K562 (cell line): ENCODE data around the gene TMEM92. TPM values are rescaled to one million over a fixed set of nuclear protein-coding genes. Genes with fewer than 3 reads are reported as not detected.
A peak's percentile ranks its signal among the peaks of the same experiment; 100 is the strongest.

ENCODE experiments used
- ATAC-seq: fragments of 200-7000 bp; cut with Tn5 transposase; 3 replicates; pipeline ENCODE4 v1.9.1; 2020; ENCODE audit warnings: moderate library complexity
- BruUV-seq: library from RNA; stranded (reverse); fragments of 400-500 nt; replicated peaks from 2 replicates; lab custom pipeline; 2021; lab: Mats Ljungman, UMichigan
- CTCF ChIA-PET: fragments of 300-600 bp; formaldehyde crosslinking; extraction: SDS; loops from one replicate; lab custom pipeline; 2021; ENCODE audit warnings: low intra/inter-chr PET ratio; lab: Yijun Ruan, JAX
- POLR2A ChIA-PET: fragments of 300-600, 350-650 bp; sonication (Branson Sonifier 250); formaldehyde crosslinking; extraction: SDS; loops from one replicate; lab custom pipeline; 2021; ENCODE audit warnings: antibody characterized with exemption, inconsistent platforms; lab: Yijun Ruan, JAX
- DNase-seq, 4 experiments: peaks; one replicate each; pipeline versions ENCODE4 v3.0.0 to v3.0.0-alpha.2; 2011 to 2018; ENCODE audit warnings: low spot score in 3 of 4, mixed read lengths in 3 of 4; ENCODE audit errors: extremely low read depth in 1 of 4
- FAIRE-seq: peaks from 2 replicates; lab custom pipeline; 2011; peaks lifted over from hg19 to GRCh38; lab: Jason Lieb, UNC
- H2AFZ ChIP-seq: 2 replicates; pipeline ENCODE4 v1.6.0; 2011; ENCODE audit warnings: low read depth, low read length, control low read depth, inconsistent platforms
- H3K27ac ChIP-seq: fragments of 200-600 bp; 3 replicates; pipeline ENCODE4 v1.8.0; 2011; ENCODE audit warnings: low read depth, mild to moderate bottlenecking, control low read depth, inconsistent platforms, low read length, moderate library complexity, mixed read lengths; ENCODE audit errors: extremely low read depth
- H3K27me3 ChIP-seq, 2 experiments: fragments of 300-600 bp in 1 of 2; 2 replicates in 1 of 2; 3 replicates in 1 of 2; pipeline versions ENCODE4 v1.6.0 to v1.8.0; 2011; ENCODE audit warnings: inconsistent platforms in 2 of 2, low read length in 2 of 2, mild to moderate bottlenecking in 1 of 2, mixed read lengths in 1 of 2, moderate library complexity in 1 of 2; ENCODE audit not compliant: control insufficient read depth in 2 of 2, insufficient read depth in 2 of 2
- H3K36me3 ChIP-seq: fragments of 300-600 bp; 3 replicates; pipeline ENCODE4 v1.8.0; 2011; ENCODE audit warnings: mild to moderate bottlenecking, low read length, inconsistent platforms; ENCODE audit not compliant: control insufficient read depth, insufficient read depth
- H3K4me1 ChIP-seq, 2 experiments: fragments of 200-600 bp in 1 of 2; replicated peaks in 1 of 2; 2 replicates in 1 of 2; 3 replicates in 1 of 2; pipeline versions ENCODE4 v1.5.1 to v1.8.0; 2011; ENCODE audit warnings: inconsistent platforms in 2 of 2, low read length in 2 of 2, mild to moderate bottlenecking in 1 of 2, mixed read lengths in 1 of 2, moderate library complexity in 1 of 2; ENCODE audit not compliant: control insufficient read depth in 2 of 2, insufficient read depth in 2 of 2
- H3K4me2 ChIP-seq: 2 replicates; pipeline ENCODE4 v1.6.1; 2011; ENCODE audit warnings: low read length, control low read depth, inconsistent platforms, mixed read lengths; ENCODE audit not compliant: insufficient read depth
- H3K4me3 ChIP-seq: fragments of 200-600 bp; sonication (generic), shearing (Covaris generic); 2 replicates; pipeline ENCODE4 v1.5.1; 2016; ENCODE audit warnings: control low read depth, inconsistent platforms
- H3K79me2 ChIP-seq: fragments of 200-600 bp; 3 replicates; pipeline ENCODE4 v1.8.0; 2011; ENCODE audit warnings: low read length, inconsistent platforms; ENCODE audit not compliant: control insufficient read depth, insufficient read depth
- H3K9ac ChIP-seq, 2 experiments: 2 replicates each; pipeline versions ENCODE4 v1.6.0 to v1.6.1; 2011; ENCODE audit warnings: low read depth in 2 of 2, low read length in 2 of 2, control low read depth in 1 of 2, inconsistent platforms in 1 of 2, mild to moderate bottlenecking in 1 of 2, mixed read lengths in 1 of 2; ENCODE audit not compliant: insufficient read depth in 1 of 2
- H3K9me1 ChIP-seq: one replicate; pipeline ENCODE4 v1.6.0; 2011; ENCODE audit warnings: inconsistent platforms, mild to moderate bottlenecking, low read length, moderate library complexity; ENCODE audit not compliant: control insufficient read depth, insufficient read depth
- H3K9me3 ChIP-seq: replicated peaks from 2 replicates; pipeline ENCODE4 v1.5.1; 2011; ENCODE audit warnings: low read depth, low read length, inconsistent platforms; ENCODE audit not compliant: control insufficient read depth, insufficient read depth
- H4K20me1 ChIP-seq: replicated peaks from 2 replicates; pipeline ENCODE4 v1.6.1; 2011; ENCODE audit warnings: low read length, inconsistent platforms, mixed read lengths; ENCODE audit not compliant: control insufficient read depth, insufficient read depth
- BACH1 ChIP-seq: fragments of 200-800 bp; sonication (Bioruptor generic); IDR thresholded peaks from 2 replicates; pipeline ENCODE4 v1.6.1; 2016; ENCODE audit warnings: missing genetic modification characterization, missing compliant biosample characterization
- CEBPB ChIP-seq: fragments of 450-650 bp; IDR thresholded peaks from 2 replicates; pipeline ENCODE4 v1.6.1; 2016; ENCODE audit warnings: missing genetic modification characterization, missing compliant biosample characterization
- EHMT2 ChIP-seq: fragments of 450-650 bp; IDR thresholded peaks from 2 replicates; pipeline ENCODE4 v1.6.1; 2018; ENCODE audit warnings: antibody characterized with exemption
- NR2C1 ChIP-seq, 2 experiments: fragments of 450-650 bp; IDR thresholded peaks; 2 replicates each; pipeline ENCODE4 v1.6.1; 2017; ENCODE audit warnings: mild to moderate bottlenecking in 2 of 2, antibody characterized with exemption in 1 of 2, inconsistent platforms in 1 of 2, missing compliant biosample characterization in 1 of 2, missing genetic modification characterization in 1 of 2
- SIN3A ChIP-seq, 2 experiments: fragments of 150-350 bp in 1 of 2; IDR thresholded peaks; 2 replicates each; pipeline ENCODE4 v1.6.1; 2011 to 2016; ENCODE audit warnings: borderline replicate concordance in 2 of 2, low read depth in 2 of 2, low read length in 2 of 2, mild to moderate bottlenecking in 2 of 2, moderate library complexity in 2 of 2; ENCODE audit not compliant: control insufficient read depth in 1 of 2
- TAF1 ChIP-seq: IDR thresholded peaks from 2 replicates; pipeline ENCODE4 v1.6.1; 2011; ENCODE audit warnings: mild to moderate bottlenecking, low read length, moderate library complexity; ENCODE audit not compliant: insufficient read depth, control insufficient read depth, severe bottlenecking; ENCODE audit errors: extremely low read depth
- ZNF12 ChIP-seq: sonication (generic); formaldehyde crosslinking; IDR thresholded peaks from 2 replicates; pipeline ENCODE4 v1.4.0; 2020; ENCODE audit warnings: mild to moderate bottlenecking, missing genetic modification reagents
- WGBS: fragments of 100-300 bp; shearing (Covaris generic); methylation state at CpG from one replicate; pipeline ENCODE4 v1.1.6; 2016; ENCODE audit warnings: low coverage, mixed read lengths; ENCODE audit not compliant: insufficient coverage; ENCODE audit errors: missing lambda C conversion rate; 5-methylcytosine and 5-hydroxymethylcytosine counted together
- in situ Hi-C: fragments of 300-500 bp; cut with MboI; formaldehyde crosslinking; loops from 4 replicates; pipeline ENCODE4 v1.15.0; 2018; ENCODE audit warnings: inconsistent platforms, mixed read lengths
- intact Hi-C: fragments of 100-400 bp; cut with micrococcal nuclease; formaldehyde crosslinking; loops from 2 replicates; pipeline ENCODE4 v1.14.2; 2022
- polyA plus RNA-seq, 8 experiments: library from polyadenylated mRNA; depleted of rRNA in 4 of 8; stranded (reverse) in 5 of 8; unstranded in 3 of 8; fragments of >200 nt; fragmentation: Nextera tagmentation in 2 of 8; fragmentation: Illumina TruSeq in 1 of 8; extraction: Ambion mirVana in 2 of 8; extraction: Trizol in 1 of 8; gene quantifications; 2 replicates each; pipeline versions ENCODE4 v1.2.1 to v1.2.3, GENCODE V29; 2011 to 2014; ENCODE audit warnings: inconsistent platforms in 1 of 8, missing spikeins in 1 of 8
- total RNA-seq, 7 experiments: library from RNA; depleted of rRNA in 6 of 7; stranded (reverse); fragments of >200 nt in 6 of 7; fragmentation: Illumina TruSeq in 2 of 7; extraction: Trizol in 2 of 7; gene quantifications; 2 replicates each; pipeline versions ENCODE4 v1.2.1 to v1.2.3, GENCODE V29; 2011 to 2021; ENCODE audit warnings: low replicate concordance in 1 of 7
- TF ChIP-seq, protein P1 (sequence below): fragments of 250-450 bp; sonication (Bioruptor Pico); IDR thresholded peaks from 2 replicates; pipeline ENCODE4 v1.8.0; 2021; ENCODE audit warnings: moderate library complexity, mild to moderate bottlenecking, inconsistent platforms

The TMEM92 gene
- total and polyA plus RNA-seq, 9 of the 15 experiments (the other 6 are each of a cell fraction or from before 2014, with no cell fraction given), result 0.14 to 2.1 (median 0.40) TPM

DNA sequence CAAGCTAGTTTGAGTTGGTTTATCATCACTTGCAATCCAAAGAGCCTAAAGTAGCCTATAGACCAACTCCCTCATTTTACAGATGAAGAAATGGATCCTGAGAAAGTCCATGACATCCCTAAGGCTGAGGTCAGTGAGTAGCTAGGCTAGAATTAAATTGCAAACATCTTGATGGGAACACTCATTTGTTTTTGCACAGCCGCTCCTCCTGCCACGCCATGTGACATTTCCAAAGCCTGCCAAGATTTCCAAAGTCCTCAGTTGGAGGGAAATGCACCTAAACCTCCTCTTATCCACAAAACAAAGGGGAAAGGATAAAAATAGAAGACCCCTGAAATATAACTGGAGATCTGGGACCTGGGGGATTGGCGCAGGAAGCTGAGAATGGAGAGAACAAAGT lies 15.0 kb downstream of the TMEM92 start:
- Histone ChIP-seq H3K9me1 (no peaks in the 10 kb centered on the region), H3K4me1 (peaks cover 0 to 14% of the 10 kb centered on the region in 2 experiments; a peak in 3 of 5 replicates), H3K9me3 (no peaks in the 10 kb centered on the region), H2AFZ (peak overlapping the region; percentile 52; the same call in 1 of the 2 replicates), H3K36me3 (no peaks in the 10 kb centered on the region), H4K20me1 (no peaks in the 10 kb centered on the region), H3K27me3 (peaks cover 2 to 27% of the 10 kb centered on the region in 2 experiments; a peak in 3 of 5 replicates), H3K79me2 (no peaks in the 10 kb centered on the region), H3K9ac (no peak overlapping the region), H3K4me3 (no peak overlapping the region), H3K27ac (no peak overlapping the region), H3K4me2 (no peak overlapping the region; the same call in 1 of the 2 replicates)
- ATAC-seq (no peak), DNase-seq (no peak), FAIRE-seq (no peak)
- TF ChIP-seq CEBPB (tag) (no peak), SIN3A (IDR thresholded peaks at IDR 0.05; ENCODE audit: borderline replicate concordance in 2 of 2, control insufficient read depth in 1 of 2, low read depth in 2 of 2, low read length in 2 of 2) (no peak), TAF1 (no peak), NR2C1 (IDR thresholded peaks at IDR 0.05) (no peak), NR2C1 (tag; IDR thresholded peaks at IDR 0.05) (no peak), EHMT2 (no peak), ZNF12 (CRISPR knock-in tag) (no peak), BACH1 (tag) (no peak)
- TF ChIP-seq, protein P1, sequence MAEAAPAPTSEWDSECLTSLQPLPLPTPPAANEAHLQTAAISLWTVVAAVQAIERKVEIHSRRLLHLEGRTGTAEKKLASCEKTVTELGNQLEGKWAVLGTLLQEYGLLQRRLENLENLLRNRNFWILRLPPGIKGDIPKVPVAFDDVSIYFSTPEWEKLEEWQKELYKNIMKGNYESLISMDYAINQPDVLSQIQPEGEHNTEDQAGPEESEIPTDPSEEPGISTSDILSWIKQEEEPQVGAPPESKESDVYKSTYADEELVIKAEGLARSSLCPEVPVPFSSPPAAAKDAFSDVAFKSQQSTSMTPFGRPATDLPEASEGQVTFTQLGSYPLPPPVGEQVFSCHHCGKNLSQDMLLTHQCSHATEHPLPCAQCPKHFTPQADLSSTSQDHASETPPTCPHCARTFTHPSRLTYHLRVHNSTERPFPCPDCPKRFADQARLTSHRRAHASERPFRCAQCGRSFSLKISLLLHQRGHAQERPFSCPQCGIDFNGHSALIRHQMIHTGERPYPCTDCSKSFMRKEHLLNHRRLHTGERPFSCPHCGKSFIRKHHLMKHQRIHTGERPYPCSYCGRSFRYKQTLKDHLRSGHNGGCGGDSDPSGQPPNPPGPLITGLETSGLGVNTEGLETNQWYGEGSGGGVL, result no peak
- intact Hi-C loops (no loop called here), in situ Hi-C loops (no loop called here)
- ChIA-PET POLR2A (interaction anchor here (0.7 to 1.2 kb wide), 4 partner anchors 10 to 573 kb away, joined by 3 read pairs; no protein-coding TSS in a partner anchor), CTCF (no interaction called here)
- 40% methylated on average over 3 of the region's 3 CpGs for WGBS
- BruUV-seq, result no TSS peak
